Measurements from ENCODE around the gene PDE3B. TPM values are rescaled to one million over a fixed set of nuclear protein-coding genes. Genes with fewer than 3 reads are reported as not detected.
A peak's percentile ranks its signal among the peaks of the same experiment; 100 is the strongest.

Gene PDE3B
- total and polyA plus RNA-seq, 7 donors: 0.11 to 0.59 (median 0.30) TPM

DNA sequence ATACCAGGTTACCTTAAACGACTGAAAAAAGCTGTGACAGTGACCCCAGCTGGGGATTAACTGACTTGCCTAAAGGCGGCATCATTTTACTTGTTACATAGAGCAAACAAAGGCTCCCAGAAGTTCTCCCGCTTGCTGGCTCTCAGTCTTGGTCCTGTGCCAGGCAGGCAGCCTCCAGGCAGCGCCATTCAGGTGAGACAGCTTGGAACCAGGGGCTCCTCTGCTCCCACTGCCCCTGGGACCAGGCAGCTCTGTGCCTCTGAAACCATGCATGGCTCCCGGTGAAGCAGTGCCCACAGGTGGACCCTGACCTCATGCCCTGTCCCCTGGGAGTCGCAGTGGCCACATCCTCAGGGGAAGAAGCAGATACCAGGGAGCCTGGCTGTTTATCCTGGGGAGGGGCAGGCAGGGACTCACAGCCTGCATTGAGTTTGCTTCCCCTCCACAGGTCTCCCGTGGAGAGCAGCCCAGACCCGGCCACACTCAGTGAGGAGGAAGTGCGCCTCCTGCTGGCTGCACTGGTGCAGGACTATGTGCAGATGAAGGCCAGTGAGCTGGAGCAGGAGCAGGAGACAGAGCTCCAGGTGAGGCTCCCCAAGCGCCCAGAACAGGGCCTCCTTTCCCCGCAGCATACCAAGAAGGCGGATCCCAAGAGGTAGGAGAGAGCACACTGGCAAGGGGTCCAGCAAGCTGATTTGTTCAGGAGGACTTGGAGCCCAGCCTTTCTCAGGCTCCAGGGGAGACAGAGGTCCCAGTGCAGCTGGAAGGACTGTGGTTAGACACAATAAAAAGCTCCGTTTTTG, 264.0 kb downstream of the PDE3B start:
- TF ChIP-seq, protein P1, sequence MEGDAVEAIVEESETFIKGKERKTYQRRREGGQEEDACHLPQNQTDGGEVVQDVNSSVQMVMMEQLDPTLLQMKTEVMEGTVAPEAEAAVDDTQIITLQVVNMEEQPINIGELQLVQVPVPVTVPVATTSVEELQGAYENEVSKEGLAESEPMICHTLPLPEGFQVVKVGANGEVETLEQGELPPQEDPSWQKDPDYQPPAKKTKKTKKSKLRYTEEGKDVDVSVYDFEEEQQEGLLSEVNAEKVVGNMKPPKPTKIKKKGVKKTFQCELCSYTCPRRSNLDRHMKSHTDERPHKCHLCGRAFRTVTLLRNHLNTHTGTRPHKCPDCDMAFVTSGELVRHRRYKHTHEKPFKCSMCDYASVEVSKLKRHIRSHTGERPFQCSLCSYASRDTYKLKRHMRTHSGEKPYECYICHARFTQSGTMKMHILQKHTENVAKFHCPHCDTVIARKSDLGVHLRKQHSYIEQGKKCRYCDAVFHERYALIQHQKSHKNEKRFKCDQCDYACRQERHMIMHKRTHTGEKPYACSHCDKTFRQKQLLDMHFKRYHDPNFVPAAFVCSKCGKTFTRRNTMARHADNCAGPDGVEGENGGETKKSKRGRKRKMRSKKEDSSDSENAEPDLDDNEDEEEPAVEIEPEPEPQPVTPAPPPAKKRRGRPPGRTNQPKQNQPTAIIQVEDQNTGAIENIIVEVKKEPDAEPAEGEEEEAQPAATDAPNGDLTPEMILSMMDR (IDR thresholded peaks at IDR 0.05): peak; percentile 63
- H3K36me3 ChIP-seq (ENCODE audit: insufficient read depth in 1 of 2, low read depth in 1 of 2): no peaks in the 10 kb centered on the region
- H3K4me3 ChIP-seq: no peak overlapping the region
- H3K4me1 ChIP-seq: no peaks in the 10 kb centered on the region
- intact Hi-C loops (cut with DNase I): loop anchor here (1.0 to 10.0 kb wide), 7 partner anchors 115 to 370 kb away; no protein-coding TSS in a partner anchor
- 30 to 36% (median 34%) methylated on average over 13 of the region's 13 CpGs for WGBS, 3 donors
- H3K9me3 ChIP-seq: no peaks in the 10 kb centered on the region
- peaks cover 0 to 4% (median 0%) of the 10 kb centered on the region in 3 donors for H3K27me3 ChIP-seq (ENCODE audit: insufficient read depth in 3 of 3, low read length in 2 of 3)
- DNase-seq (peak; percentile 74 to 80), ATAC-seq (peak; percentile 72 to 77 (median 75))
- no peak overlapping the region for H3K27ac ChIP-seq

GRCh38 chr11:14908214-14908880, 264.7 kb downstream of the PDE3B start:
- H3K27me3 ChIP-seq (ENCODE audit: insufficient read depth in 3 of 3, low read length in 2 of 3): no peaks in the 10 kb centered on the region
- H3K27ac ChIP-seq: no peak overlapping the region
- no peak overlapping the region for H3K4me3 ChIP-seq
- 25 to 40% (median 32%) methylated on average over 6 of the region's 6 CpGs for WGBS, 3 donors
- TF ChIP-seq, protein P1 (IDR thresholded peaks at IDR 0.05): peak; percentile 58
- no peaks in the 10 kb centered on the region for H3K36me3 ChIP-seq (ENCODE audit: insufficient read depth in 1 of 2, low read depth in 1 of 2)
- no peaks in the 10 kb centered on the region for H3K9me3 ChIP-seq
- no peaks in the 10 kb centered on the region for H3K4me1 ChIP-seq
- peak in 3 of 4 donors; percentile 55 to 78 (median 69) for ATAC-seq
- intact Hi-C loops (cut with DNase I): loop anchor here (1.0 to 10.0 kb wide), 7 partner anchors 116 to 371 kb away; no protein-coding TSS in a partner anchor
- no peak for DNase-seq

- TF ChIP-seq, protein P1 (IDR thresholded peaks at IDR 0.05): no peak
- WGBS, 3 donors: 64 to 66% (median 65%) methylated on average over 3 of the region's 3 CpGs
- no peak overlapping the region for H3K27ac ChIP-seq
- no peaks in the 10 kb centered on the region for H3K27me3 ChIP-seq (ENCODE audit: insufficient read depth in 3 of 3, low read length in 2 of 3)
- no peaks in the 10 kb centered on the region for H3K4me1 ChIP-seq
- intact Hi-C loops (cut with DNase I): no loop called here
- no peak for ATAC-seq
- no peak for DNase-seq
- H3K4me3 ChIP-seq: no peak overlapping the region
- no peaks in the 10 kb centered on the region for H3K36me3 ChIP-seq (ENCODE audit: insufficient read depth in 1 of 2, low read depth in 1 of 2)
- no peaks in the 10 kb centered on the region for H3K9me3 ChIP-seq
Observed at GRCh38 chr11:14914536-14914935, 270.9 kb downstream of the PDE3B start.

GRCh38 chr11:14916403-14916802, 272.8 kb downstream of the PDE3B start:
- no peak for DNase-seq
- Histone ChIP-seq H3K4me1 (no peaks in the 10 kb centered on the region), H3K27ac (no peak overlapping the region), H3K9me3 (no peaks in the 10 kb centered on the region), H3K4me3 (no peak overlapping the region), H3K27me3 (ENCODE audit: insufficient read depth in 3 of 3, low read length in 2 of 3) (peaks cover 0 to 1% (median 0%) of the 10 kb centered on the region in 3 donors), H3K36me3 (ENCODE audit: insufficient read depth in 1 of 2, low read depth in 1 of 2) (no peaks in the 10 kb centered on the region)
- 95 to 100% (median 96%) methylated on average over 1 of the region's 1 CpG for WGBS, 3 donors
- TF ChIP-seq, protein P1 (IDR thresholded peaks at IDR 0.05): no peak
- no peak for ATAC-seq
- intact Hi-C loops (cut with DNase I): no loop called here

Other genes with a start within 250 kb of the PDE3B start
- 10 to 100 TPM; 30.7 to 37.1 (median 34.3) TPM for gene COPB1, start 144.0 kb upstream of the PDE3B start, total RNA-seq
- 10 to 100 TPM; 24.7 to 52.1 (median 42.1) TPM for gene COPB1, start 144.0 kb upstream of the PDE3B start, polyA plus RNA-seq
- gene PSMA1, start 123.4 kb upstream of the PDE3B start, total RNA-seq: 100 to 1,000 TPM; 113 to 229 (median 183) TPM
- gene PSMA1, start 123.4 kb upstream of the PDE3B start, polyA plus RNA-seq: 100 to 1,000 TPM; 182 to 357 (median 235) TPM
- 1 to 10 TPM; 5.2 to 7.9 (median 7.0) TPM for gene CYP2R1, start 248.4 kb downstream of the PDE3B start, total RNA-seq
- 10 to 100 TPM in 1 of 3 donors, 1 to 10 TPM in 2; 3.1 to 12.6 (median 6.4) TPM for gene CYP2R1, start 248.4 kb downstream of the PDE3B start, polyA plus RNA-seq

Measured in psoas muscle (tissue), 8 donors.